ENCODE measurements around the gene ZNF76.
A peak's percentile ranks its signal among the peaks of the same experiment; 100 is the strongest.

The ZNF76 gene

DNA sequence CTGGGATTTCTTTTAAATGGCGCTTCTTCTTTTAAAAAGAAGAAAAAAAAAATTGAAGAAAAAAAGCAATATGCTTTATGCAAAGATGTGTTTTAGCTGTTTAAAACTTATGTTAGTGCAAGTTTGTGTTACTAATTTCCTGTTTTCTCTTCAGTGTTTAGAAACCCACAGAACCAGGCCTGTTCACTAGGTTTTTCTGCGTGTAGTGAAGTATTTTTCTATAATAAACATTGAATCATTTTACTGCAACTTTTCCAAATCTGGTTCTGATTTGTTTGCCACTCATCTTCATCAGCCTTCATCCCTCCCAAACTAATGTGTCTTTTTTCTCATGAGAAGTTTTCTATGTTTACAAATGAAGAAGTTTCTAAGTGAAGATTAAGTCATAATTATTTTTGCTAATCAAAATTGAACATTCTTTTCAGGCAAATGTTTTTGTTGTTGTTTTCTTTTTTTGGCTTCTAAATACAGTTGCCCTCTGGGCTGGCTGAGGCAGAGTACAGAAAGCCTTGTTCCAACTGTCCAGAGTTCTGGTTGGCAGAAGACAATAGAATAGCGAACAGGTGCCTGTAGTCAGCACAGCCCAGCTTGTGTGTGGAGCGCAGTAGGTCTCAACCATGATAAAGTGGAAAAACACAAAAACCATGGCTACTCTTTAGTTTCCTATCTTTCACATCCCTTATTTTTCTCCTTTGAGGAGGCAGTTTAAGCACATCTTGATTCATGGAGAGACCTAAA is 14.5 kb downstream of the ZNF76 start:
- ATAC-seq, result no peak

DNA sequence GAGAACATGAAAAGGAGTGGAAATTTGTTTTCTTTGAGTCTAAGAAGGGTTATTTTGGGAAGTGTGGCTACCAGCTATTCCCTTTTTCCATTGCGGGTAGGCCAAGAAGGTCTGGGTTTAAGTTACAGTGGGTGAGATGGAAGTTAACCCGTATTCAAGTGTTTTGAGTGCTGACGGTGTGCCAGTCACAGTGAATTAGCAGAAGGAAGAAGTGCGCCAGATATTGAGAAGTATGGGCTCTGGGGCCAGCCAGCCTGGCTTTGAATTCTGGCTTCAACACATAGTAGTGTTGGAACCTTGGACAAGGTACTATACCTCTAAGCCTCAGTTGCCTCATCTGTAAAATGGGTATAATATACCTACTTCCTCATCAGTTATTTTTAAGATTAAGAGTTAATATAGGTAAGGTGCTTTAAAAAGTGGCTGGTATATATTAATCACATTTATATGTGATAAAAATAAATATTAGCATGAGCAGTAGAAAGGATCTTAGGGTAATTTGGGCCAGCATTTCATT is 16.3 kb downstream of the ZNF76 start:
- ATAC-seq, result no peak

- no peak for ATAC-seq
Measured at GRCh38 chr6:35278708-35279107, 19.2 kb downstream of the ZNF76 start.

DNA sequence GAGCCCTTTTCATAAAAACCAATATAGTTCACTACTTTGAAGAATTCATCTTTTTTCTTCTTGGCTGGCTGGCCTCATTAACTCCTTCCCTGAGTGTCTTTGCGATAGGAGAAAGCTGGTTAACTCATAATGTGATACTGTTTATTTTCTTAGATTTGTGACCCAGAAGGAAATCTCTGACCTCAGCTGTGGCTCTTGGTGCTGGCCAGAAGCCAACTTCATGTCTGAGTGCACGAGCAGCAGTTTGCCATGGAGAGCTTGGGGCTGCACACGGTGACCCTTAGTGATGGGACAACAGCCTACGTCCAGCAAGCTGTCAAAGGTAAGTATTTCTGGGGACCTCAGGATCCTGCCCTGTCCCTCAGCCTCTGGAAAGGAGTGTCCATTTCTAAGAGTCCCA is 21.4 kb downstream of the ZNF76 start:
- ATAC-seq, result no peak

DNA sequence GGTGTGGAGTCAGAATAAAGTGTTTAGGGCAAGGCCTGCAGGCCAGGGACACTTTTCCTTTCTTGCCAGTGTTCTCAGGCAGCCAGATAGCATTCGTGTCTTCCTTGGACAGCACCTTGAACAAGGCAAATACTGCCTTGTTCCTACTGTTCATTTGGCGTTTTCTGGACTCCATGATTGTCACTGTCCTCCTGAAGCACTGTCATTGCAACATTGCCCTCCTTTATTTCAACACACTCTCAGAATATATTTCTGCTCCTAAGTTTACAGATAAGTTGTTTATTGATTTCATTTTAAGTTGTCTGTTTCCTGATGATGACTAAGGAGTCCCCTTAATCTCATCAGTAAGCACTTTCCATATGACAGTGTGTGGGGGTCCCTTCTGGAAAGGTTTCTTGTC is 22.9 kb downstream of the ZNF76 start:
- no peak for ATAC-seq

GRCh38 chr6:35283361-35283760 is 23.8 kb downstream of the ZNF76 start:
- no peak for ATAC-seq

GRCh38 chr6:35287671-35288396 is 28.3 kb downstream of the ZNF76 start:
- ATAC-seq, result no peak

DNA sequence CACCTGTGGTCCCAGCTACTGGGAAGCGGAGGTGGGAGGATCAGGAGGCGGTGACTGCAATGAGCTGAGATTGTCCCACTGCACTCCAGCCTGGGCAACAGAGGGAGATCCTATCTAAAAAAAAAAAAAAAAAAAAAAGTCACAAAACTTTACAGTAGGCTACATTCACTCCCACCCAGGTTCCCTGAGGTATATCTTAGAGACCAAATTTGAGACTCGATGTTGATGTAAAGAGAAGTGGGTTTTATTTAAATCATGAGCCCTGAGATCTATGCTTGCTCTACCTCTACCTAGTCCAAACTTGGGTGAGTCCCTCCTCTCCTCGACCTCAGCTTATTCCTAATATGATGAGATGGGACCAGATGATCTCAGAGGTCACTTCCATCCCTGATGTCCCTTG is 29.3 kb downstream of the ZNF76 start:
- no peak for ATAC-seq

GRCh38 chr6:35291491-35291890 is 32.0 kb downstream of the ZNF76 start:
- ATAC-seq, result no peak

DNA sequence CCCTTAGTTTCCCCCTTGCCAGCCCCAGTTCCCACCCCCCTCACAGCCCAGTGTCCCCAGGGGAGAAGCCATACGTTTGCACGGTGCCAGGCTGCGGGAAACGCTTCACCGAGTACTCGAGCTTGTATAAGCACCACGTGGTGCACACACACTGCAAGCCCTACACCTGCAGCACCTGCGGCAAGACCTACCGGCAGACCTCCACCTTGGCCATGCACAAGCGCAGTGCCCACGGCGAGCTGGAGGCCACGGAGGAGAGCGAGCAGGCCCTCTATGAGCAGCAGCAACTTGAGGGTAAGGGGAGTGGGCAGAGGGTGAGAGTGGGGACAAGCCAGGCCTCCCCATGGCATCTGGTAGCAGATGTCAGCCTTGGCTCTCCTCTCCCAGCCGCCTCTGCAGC is 33.0 kb downstream of the ZNF76 start:
- ATAC-seq, result no peak

- no peak for ATAC-seq
Measured at GRCh38 chr6:35293681-35294080, 34.1 kb downstream of the ZNF76 start.

- ATAC-seq, result peak; percentile 22 to 23
Measured at GRCh38 chr6:35294308-35294945, 34.9 kb downstream of the ZNF76 start.

- ATAC-seq, result no peak
Measured at GRCh38 chr6:35295036-35295435, 35.5 kb downstream of the ZNF76 start.

DNA sequence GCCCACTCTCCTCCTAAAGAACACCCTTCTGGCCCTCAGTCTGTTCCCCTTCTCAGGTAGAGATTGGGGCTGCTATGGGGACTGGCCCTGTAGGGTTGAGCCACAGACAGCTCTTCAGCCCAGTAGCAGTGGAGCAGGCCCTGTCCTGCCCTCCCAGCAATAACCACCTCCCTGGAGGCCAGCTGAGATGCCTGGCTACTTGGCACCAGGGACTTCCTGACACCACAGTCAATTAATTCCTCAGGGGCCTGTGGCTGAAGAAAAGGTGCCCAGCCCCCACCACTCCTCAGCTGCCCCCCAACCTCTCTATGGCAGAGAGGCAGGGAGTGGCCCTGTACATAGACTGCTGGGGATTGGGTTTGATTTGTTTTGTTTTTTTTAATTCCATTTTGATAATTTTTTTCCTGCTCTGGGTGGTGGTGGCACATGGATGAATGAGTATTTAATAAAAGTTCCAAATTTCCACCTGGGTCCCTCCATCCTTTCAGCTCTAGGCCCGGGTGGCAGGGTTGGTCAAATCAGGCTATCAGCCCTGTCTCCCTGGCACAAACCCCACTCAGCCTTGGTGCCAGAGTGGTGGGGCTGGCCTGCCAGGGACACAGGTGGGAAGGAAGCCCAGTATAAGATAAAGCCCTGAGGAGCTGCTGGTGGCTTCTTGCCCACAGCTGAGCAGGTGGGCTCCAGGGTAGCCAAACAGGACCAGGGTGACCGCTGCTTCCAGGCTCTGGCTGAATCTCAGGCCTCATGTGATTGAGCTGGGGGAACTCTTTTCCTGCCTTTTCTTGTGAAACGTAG is 36.2 kb downstream of the ZNF76 start:
- no peak for ATAC-seq

DNA sequence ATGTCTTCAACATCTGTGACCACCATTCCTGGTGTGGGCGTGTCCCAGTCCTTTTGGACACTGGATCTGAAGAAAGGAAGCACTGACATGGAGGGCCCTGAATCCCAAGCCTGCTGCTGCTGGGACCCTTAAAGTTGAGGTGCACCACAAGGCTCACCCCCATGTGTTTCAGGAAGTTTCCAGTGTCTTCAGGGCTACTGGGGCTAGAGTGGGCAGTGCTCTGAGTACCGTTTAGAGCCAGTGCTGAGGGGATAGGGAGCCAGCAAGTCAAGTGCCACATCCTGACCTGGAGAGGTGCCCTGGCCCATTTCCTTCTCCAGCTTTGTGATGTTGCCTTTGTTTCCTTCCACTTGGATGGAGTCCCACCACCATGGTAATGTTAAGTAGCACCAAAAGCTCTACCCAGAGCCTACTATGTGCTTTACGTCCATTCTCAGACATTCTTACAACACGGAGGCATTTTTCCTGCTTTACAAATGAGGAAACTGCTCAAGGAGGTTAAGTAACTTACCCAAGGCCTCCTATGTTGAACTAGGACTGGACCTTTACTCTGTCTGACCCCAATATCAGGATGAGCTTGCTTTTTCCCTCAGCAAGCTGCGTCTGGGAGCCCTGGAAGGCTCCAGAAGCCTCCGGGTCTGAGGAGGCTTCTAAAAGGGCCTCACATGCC is 37.5 kb downstream of the ZNF76 start:
- ATAC-seq, result no peak

- peak; percentile 85 to 86 for ATAC-seq
Measured at GRCh38 chr6:35297601-35298481, 38.3 kb downstream of the ZNF76 start, which contains the start of gene DEF6. TSS of gene DEF6 (plus strand) at chr6:35297818. CDS start at chr6:35297857, 39 bp downstream.

GRCh38 chr6:35298625-35299140 is 39.1 kb downstream of the ZNF76 start:
- no peak for ATAC-seq

DNA sequence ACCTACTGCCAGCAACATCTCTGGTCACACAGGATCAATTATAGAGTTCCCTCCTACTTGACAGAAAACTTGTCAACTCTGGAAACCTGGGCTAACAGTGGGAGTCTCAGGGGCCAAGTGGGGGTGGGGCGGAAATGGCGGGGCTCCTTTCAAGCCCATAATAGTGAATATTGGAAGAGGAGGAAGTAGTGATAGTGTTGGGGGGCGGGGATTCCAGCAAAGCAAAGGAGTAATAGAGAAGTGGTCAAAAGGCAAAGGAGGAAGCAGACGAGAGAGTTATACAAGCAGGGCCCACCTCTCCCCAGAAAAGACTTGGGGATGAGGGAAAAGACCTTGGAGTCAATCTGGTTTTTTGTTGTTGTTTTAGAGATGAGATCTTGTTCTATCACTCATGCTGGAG is 40.1 kb downstream of the ZNF76 start:
- no peak for ATAC-seq

DNA sequence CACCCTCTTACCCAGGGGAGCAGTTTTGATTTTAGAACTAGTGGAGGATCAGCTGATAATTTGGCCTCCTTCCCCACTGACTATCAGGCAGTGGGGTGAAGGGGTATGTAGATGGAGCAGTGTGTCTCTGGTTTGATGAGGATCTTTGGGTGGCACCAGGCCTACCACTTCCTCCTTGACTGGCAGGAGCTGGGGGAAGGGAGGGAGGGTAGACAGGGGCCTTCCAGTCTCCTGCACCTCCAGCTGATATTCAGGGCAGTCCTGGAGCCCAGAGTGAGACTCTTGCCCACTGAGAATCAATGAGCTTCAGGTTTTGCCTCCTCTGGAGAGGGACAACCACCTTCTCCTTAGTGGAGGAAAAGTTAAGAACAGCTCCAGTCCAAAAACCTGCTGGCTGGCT is 41.3 kb downstream of the ZNF76 start:
- no peak for ATAC-seq

GRCh38 chr6:35302604-35303241 is 43.2 kb downstream of the ZNF76 start:
- ATAC-seq, result peak; percentile 85 to 88

Measured in activated CD4-positive, CD25-positive, alpha-beta regulatory T cell treated with anti-CD3 and anti-CD28 coated beads, Interleukin-2, amount 50 U/mL, for 24 hours (primary cell).